Measurements from ENCODE around the gene GPR107.

The GPR107 gene

DNA sequence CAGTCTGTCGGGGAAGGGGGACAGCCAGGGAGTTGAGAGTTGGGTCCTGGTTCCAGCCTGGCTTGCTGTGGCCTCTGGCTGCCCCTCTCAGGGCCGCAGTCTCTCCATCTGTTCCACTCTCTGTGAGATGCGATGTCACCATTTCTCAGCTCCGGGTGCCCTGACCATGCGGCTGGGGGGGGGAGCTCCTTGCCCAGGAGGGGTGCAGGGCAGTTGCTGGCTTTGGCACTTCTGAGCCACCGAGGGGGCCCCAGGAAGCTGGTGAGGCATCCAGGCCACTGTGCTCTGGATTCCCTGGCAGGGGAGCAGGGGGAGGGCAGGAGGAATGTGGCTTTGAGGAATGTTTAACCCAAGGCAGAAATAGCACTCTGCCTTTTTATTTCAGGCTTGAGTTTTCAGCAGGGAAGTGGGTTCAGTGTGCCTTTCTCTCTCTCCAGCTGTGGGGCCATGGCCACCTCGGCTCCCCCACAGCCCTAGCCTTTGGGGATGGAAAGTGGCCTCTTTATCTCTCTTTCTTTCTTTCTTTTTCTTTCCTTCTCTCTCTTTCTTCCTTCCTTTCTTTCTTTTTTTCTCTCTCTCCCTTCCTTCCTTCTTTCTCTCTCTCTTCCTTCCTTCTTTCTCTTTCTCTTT, 129.5 kb downstream of the GPR107 start:
- no peak for DNase-seq (ENCODE audit: low read depth in 2 of 2)

DNA sequence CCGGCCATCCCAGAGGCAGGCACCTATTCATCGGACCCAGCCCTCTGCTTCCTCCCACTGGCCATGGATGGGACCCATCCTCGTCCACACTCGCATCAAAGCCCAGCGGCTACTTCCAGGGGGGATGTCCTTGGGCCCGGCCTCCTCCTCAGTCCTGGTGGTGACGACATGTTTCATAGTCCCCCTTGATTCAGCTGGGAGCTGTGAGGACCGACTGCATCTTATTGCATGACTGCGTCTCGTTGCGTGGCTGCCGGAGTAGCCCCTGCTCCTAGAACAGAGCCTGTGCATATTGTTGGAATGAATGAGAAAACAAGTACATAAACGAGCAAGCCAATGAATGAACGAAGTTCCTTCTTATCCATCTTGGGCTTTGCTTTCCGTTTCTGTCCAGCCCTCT, 131.3 kb downstream of the GPR107 start:
- no peak for DNase-seq (ENCODE audit: low read depth in 2 of 2)

DNA sequence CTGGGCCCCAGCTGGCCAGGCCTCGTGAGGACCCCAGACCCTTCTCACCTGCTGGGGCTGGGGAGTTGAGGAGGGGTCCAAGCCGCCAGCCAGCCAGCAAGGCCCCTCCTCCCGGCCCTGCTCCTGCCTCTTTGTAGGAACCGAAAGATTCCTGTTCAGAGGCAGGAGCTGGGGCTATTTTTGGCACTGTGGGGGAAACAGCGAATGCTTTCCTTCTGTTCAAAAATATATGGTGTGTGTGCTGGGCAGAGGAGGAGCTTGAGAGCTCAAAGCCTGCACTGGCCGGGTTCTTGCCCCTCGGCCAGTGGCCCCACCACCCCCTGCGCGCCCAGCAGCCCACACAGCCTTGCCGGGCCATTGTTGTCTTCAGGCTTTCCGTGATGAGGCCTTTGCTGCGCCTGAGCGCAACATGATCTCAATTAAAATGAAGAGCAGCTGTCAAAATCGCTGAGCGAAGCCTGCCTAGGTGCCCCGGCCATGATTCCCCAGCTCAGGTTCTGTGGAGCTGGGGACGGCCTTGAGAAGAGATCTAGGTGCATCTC, 131.9 kb downstream of the GPR107 start:
- DNase-seq (ENCODE audit: low read depth in 2 of 2): no peak

DNA sequence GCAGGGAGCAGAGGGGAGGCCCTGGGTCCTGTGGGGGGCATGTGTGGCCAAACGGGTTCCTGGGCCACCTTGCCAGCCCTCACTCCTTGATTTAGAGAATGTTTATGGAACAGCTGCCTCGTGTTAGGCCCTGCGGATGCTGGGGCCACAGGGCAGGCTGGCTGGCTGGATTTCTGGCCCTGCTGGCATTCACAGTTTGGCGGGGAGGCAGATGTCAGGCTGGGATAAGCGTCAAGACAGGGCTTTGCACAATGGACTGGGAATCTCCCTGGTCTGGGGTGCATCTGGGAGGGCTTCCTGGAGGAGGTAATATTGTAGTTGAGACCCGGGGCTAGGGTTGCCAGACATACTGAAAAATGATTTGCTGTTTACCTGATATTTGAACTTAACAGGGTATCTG, 132.3 kb downstream of the GPR107 start:
- DNase-seq (ENCODE audit: low read depth in 2 of 2): no peak

DNA sequence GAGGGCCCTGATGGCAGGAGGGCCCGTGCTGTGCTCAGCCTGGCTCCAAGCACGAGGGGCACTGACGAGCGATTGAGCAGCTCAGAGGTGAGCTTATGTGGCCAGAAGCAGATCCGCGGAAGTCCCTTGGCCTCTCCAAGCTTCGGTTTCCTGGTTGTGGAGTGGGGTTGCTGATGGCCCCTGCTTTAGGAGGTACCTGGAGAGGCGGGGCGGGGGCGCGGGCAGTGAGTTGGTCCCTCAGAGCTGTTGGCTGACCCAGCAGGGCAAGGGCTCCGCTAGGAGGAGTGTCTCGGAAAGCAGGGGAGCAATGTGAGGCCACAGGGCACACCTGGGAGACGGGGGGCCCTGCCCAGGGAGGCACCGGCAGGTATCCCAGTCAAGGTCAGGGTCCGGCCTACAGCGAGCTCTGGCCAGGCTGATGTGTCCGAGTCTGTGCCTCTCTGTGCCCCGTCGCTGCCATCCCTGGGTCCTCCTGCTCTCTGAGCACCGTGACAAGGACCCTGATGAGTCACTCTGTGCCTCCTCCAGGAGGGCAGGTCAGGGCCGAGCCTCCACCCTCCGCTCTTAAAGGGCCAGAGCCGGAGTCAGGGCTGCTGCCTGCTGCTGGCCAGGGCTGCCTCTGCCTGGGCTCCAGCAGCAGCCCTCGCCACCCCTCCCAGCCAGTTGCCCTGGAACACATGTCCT, 133.3 kb downstream of the GPR107 start:
- no peak for DNase-seq (ENCODE audit: low read depth in 2 of 2)

DNA sequence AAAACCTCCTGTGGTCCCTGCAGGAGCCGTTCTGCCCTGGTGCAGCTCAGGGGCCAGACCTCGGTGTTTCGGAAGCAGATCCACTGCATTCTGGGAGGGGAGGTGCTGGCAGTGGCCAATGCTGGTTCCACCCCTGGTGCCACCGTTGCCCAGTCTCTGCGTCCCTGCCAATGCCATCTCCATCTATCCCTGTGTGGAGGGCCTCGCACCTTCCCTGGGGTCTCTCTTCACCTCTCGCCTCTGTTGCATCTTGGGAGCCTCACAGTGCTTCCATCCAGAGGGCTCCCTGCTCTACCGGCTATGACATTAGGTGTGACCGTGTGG, 133.8 kb downstream of the GPR107 start:
- no peak for DNase-seq (ENCODE audit: low read depth in 2 of 2)

DNA sequence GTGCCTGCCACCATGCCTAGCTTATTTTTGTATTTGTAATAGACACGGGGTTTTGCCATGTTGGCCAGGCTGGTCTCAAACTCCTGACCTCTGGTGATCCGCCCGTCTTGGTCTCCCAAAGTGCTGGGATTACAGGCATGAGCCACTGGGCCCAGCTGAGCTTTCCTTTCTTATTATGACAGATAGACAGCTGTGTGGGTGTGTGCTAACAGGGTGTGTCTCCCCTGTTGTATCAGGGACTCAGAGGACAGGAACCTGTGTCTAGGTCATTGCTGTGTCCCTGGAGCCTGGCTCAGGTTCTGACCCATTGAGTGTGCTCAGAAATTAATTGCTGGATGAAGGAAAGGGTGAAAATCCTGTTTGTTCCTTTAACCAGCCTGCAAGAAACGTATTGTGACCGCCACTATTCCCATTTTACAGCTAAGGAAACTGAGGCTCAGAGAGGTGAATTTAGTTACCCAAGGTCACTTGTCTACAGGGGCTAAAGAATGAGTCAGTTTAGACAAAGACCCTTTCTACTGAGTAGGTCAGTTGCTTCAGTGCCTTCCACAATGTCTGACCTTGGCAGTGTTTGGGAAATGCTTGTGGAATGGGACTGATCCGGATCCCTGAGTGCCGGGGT, 135.3 kb downstream of the GPR107 start:
- no peak for DNase-seq (ENCODE audit: low read depth in 2 of 2)

Measured in stimulated activated CD4-positive, alpha-beta T cell treated with anti-CD3 and anti-CD28 coated beads, Interleukin-12 subunit alpha, Interleukin-12 subunit beta, amount 100 ng/mL, for 24 hours (primary cell).